Spleen (tissue), 11 donors: ENCODE measurements around the gene SRPRB. TPM values are rescaled to one million over a fixed set of nuclear protein-coding genes. Genes with fewer than 3 reads are reported as not detected.

Experiments used
- DNase-seq: peaks from one replicate; pipeline ENCODE4 v3.0.0-alpha.2; 2020
- H3K27ac ChIP-seq, 8 donors: fragments of 200-600 bp; sonication (generic) in 7 of 8; 1 replicate in 4 of 8; 2 replicates in 4 of 8; pipeline versions ENCODE4 v1.5.0 to v1.8.0; 2016 to 2021; ENCODE audit warnings: inconsistent platforms in 4 of 8, mild to moderate bottlenecking in 4 of 8, moderate library complexity in 1 of 8
- H3K27me3 ChIP-seq, 7 donors: fragments of 200-600 bp; sonication (generic) in 6 of 7; replicated peaks in 1 of 7; 1 replicate in 4 of 7; 2 replicates in 3 of 7; pipeline versions ENCODE4 v1.5.0 to v1.8.0; 2016 to 2021; ENCODE audit warnings: inconsistent platforms in 3 of 7, mild to moderate bottlenecking in 1 of 7
- H3K36me3 ChIP-seq, 6 donors: fragments of 200-600 bp; sonication (generic) in 5 of 6; 1 replicate in 4 of 6; 2 replicates in 2 of 6; pipeline versions ENCODE4 v1.5.0 to v1.8.0; 2016 to 2021; ENCODE audit warnings: inconsistent platforms in 2 of 6
- H3K4me1 ChIP-seq, 6 donors: fragments of 200-600 bp; sonication (generic) in 5 of 6; 1 replicate in 3 of 6; 2 replicates in 3 of 6; pipeline versions ENCODE4 v1.5.0 to v1.8.0; 2016 to 2021; ENCODE audit warnings: inconsistent platforms in 3 of 6
- H3K4me3 ChIP-seq, 8 donors: fragments of 200-600 bp; sonication (generic) in 7 of 8; 1 replicate in 4 of 8; 2 replicates in 4 of 8; pipeline versions ENCODE4 v1.5.0 to v1.8.0; 2016 to 2021; ENCODE audit warnings: inconsistent platforms in 4 of 8, mild to moderate bottlenecking in 4 of 8, moderate library complexity in 2 of 8
- H3K9me3 ChIP-seq, 8 donors: fragments of 200-600 bp; sonication (generic) in 7 of 8; 1 replicate in 4 of 8; 2 replicates in 4 of 8; pipeline versions ENCODE4 v1.5.0 to v1.8.0; 2016 to 2021; ENCODE audit warnings: inconsistent platforms in 4 of 8
- CTCF ChIP-seq, 11 experiments: fragments of 200-600 bp in 7 of 11; fragments of 450-650 bp in 4 of 11; sonication (generic) in 4 of 11; IDR thresholded peaks in 8 of 11; conservative IDR thresholded peaks in 3 of 11; 1 replicate in 7 of 11; 2 replicates in 4 of 11; pipeline versions ENCODE4 v1.4.0 to v1.8.0; 2016 to 2021; ENCODE audit warnings: antibody characterized with exemption in 11 of 11, inconsistent platforms in 4 of 11, mild to moderate bottlenecking in 1 of 11
- POLR2A ChIP-seq, 3 donors: fragments of 450-650 bp; IDR thresholded peaks; one replicate each; pipeline ENCODE4 v1.5.1; 2017; ENCODE audit warnings: antibody characterized with exemption in 3 of 3, mild to moderate bottlenecking in 1 of 3
- POLR2AphosphoS5 ChIP-seq, 3 donors: sonication (generic); formaldehyde crosslinking; IDR thresholded peaks; one replicate each; pipeline ENCODE4 v1.5.1; 2017; ENCODE audit warnings: antibody characterized with exemption in 3 of 3
- WGBS, 5 donors: extraction: QIAGEN DNeasy Blood & Tissue Kit in 3 of 5; methylation state at CpG; one replicate each; pipeline versions ENCODE4 v1.1.5 to v1.1.7; 2013 to 2018; 5-methylcytosine and 5-hydroxymethylcytosine counted together
- intact Hi-C: fragments of 100-400 bp; cut with DNase I; formaldehyde crosslinking; loops from one replicate; pipeline ENCODE4 v1.15.0; 2023; ENCODE audit warnings: low total_unique reads
- polyA plus RNA-seq, 3 donors: library from polyadenylated mRNA; stranded (reverse); fragments of 200-250 nt; gene quantifications; one replicate each; pipeline ENCODE4 v1.2.1, GENCODE V29; 2013
- total RNA-seq, 7 donors: library from RNA; depleted of rRNA in 3 of 7; stranded (reverse); fragments of >200 nt in 3 of 7; fragmentation: NEBNext Ultra II Directional in 4 of 7; extraction: Animal tissue kit (Norgen Biotek cat#: 25700) in 4 of 7; gene quantifications; one replicate each; pipeline versions ENCODE4 v1.1.0 to v1.2.1, GENCODE V29; 2016 to 2021
- donor health status: healthy with polysubstance abuse.
- donor health status: DM: no; HTN: no; CAD: no; lungs with moderate emphysema.
- donor health status: DM: no; HTN: no; CAD: no.
- donor health status: Bipolar disorder and iron deficiency.
- donor health status: healthy.
- donor health status: DM: no; HTN: no; CAD: no.
- donor health status: DM: yes; HTN: yes; CAD: no.

SRPRB gene
- total and polyA plus RNA-seq, 10 donors: 11.5 to 38.5 (median 25.9) TPM

GRCh38 chr3:133788024-133788423 lies 17.6 kb upstream of the SRPRB start:
- no peak for DNase-seq
- intact Hi-C loops: no loop called here

GRCh38 chr3:133792171-133792763 lies 13.3 kb upstream of the SRPRB start:
- intact Hi-C loops: no loop called here

More at GRCh38 chr3:133788024-133788423, 17.6 kb upstream of the SRPRB start:
- 79 to 85% (median 83%) methylated on average over 2 of the region's 2 CpGs for WGBS, 5 donors
- peaks cover 0 to 16% (median 5%) of the 10 kb centered on the region in 7 donors for H3K27me3 ChIP-seq
- no peak overlapping the region for H3K27ac ChIP-seq
- no peaks in the 10 kb centered on the region for H3K36me3 ChIP-seq
- H3K9me3 ChIP-seq: peaks cover 0 to 31% (median 24%) of the 10 kb centered on the region in 8 donors
- TF ChIP-seq POLR2AphosphoS5 (IDR thresholded peaks at IDR 0.05) (no peak), POLR2A (IDR thresholded peaks at IDR 0.05) (no peak), CTCF (IDR thresholded peaks at IDR 0.05 in 8 of 11, conservative IDR thresholded peaks at IDR 0.05 in 3 of 11) (no peak)
- peaks cover 0 to 12% (median 0%) of the 10 kb centered on the region in 6 donors for H3K4me1 ChIP-seq
- H3K4me3 ChIP-seq: no peak overlapping the region

GRCh38 chr3:133797396-133798105 lies 8.1 kb upstream of the SRPRB start:
- H3K27ac ChIP-seq: no peak overlapping the region
- intact Hi-C loops: no loop called here
- H3K4me1 ChIP-seq: no peaks in the 10 kb centered on the region
- H3K36me3 ChIP-seq: no peaks in the 10 kb centered on the region
- TF ChIP-seq POLR2AphosphoS5 (IDR thresholded peaks at IDR 0.05) (no peak), CTCF (IDR thresholded peaks at IDR 0.05 in 8 of 11, conservative IDR thresholded peaks at IDR 0.05 in 3 of 11) (no peak), POLR2A (IDR thresholded peaks at IDR 0.05) (no peak)
- no peak overlapping the region for H3K4me3 ChIP-seq
- WGBS, 5 donors: 80 to 93% (median 88%) methylated on average over 3 of the region's 3 CpGs
- no peak for DNase-seq
- H3K27me3 ChIP-seq: peaks cover 0 to 27% (median 0%) of the 10 kb centered on the region in 7 donors
- H3K9me3 ChIP-seq: peaks cover 0 to 22% (median 12%) of the 10 kb centered on the region in 8 donors

More at GRCh38 chr3:133792171-133792763, 13.3 kb upstream of the SRPRB start:
- H3K9me3 ChIP-seq: peaks cover 0 to 44% (median 31%) of the 10 kb centered on the region in 8 donors
- TF ChIP-seq POLR2A (IDR thresholded peaks at IDR 0.05) (no peak), POLR2AphosphoS5 (IDR thresholded peaks at IDR 0.05) (no peak), CTCF (IDR thresholded peaks at IDR 0.05 in 8 of 11, conservative IDR thresholded peaks at IDR 0.05 in 3 of 11) (no peak)
- H3K27ac ChIP-seq: no peak overlapping the region
- 56 to 74% (median 62%) methylated on average over 9 of the region's 9 CpGs for WGBS, 5 donors
- no peak overlapping the region for H3K4me3 ChIP-seq
- no peaks in the 10 kb centered on the region for H3K36me3 ChIP-seq
- H3K4me1 ChIP-seq: peaks cover 0 to 12% (median 0%) of the 10 kb centered on the region in 6 donors
- peaks cover 0 to 20% (median 0%) of the 10 kb centered on the region in 7 donors for H3K27me3 ChIP-seq
- DNase-seq: no peak
